AG20443 (cell line): ENCODE measurements around the gene CCL20.
"Not testable (repeated sequence)": the region's sequence is repeated elsewhere in the genome, so short reads cannot be mapped to it uniquely, and the experiment has no call there.

Source experiments
- DNase-seq: peaks from one replicate; pipeline ENCODE4 v3.0.0; 2012; ENCODE audit warnings: low spot score, mixed read lengths

Gene CCL20

DNA sequence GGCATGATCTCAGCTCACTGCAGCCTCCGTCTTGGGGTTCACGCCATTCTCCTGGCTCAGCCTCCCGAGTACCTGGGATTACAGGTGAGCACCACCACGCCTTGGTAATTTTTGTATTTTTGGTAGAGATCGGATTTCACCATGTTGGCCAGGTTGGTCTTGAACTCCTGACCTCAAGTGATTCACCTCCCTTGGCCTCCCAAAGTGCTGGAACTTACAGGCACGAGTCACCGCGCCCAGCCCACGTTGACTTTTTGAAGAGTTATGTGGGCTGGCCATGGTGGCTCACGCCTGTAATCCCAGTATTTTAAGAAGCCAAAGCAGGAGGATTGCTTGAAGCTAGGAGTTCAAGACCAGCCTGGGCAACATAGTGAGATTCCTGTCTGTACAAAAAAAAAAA is 20.8 kb downstream of the CCL20 start:
- no peak for DNase-seq

DNA sequence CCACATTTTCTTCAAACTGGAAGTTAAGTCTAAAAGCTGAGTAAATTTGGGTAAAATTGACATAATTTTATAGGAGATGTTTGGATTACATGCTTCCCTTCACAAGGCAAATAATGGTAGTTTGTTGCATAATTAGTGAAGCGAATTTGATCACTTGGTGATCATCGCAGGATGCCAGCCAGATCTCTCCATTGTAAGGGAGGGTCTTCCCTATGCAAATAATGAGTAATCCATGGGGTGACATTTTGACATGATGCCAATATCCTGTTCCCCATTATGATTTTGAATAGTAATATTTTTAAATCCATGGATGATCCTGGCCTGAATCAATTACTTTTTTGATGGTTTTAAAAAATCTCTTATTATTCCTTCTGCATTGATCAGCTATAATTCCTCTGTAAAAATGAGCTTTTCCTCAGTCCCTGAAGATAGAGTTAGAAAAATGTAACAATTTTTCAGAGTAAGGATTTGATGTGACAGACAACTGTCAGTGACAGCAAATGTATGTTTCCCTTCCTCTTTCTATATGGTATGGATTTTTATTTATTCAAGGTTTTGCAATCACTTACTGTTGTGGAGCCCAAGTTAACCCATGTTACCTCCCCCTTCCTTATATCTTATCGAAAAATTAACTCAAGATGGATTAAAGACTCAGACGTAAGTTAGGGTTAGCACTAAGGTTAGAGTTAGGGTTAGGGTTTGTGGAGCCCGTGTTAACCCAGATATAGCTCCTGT is 21.4 kb downstream of the CCL20 start:
- no peak for DNase-seq

DNA sequence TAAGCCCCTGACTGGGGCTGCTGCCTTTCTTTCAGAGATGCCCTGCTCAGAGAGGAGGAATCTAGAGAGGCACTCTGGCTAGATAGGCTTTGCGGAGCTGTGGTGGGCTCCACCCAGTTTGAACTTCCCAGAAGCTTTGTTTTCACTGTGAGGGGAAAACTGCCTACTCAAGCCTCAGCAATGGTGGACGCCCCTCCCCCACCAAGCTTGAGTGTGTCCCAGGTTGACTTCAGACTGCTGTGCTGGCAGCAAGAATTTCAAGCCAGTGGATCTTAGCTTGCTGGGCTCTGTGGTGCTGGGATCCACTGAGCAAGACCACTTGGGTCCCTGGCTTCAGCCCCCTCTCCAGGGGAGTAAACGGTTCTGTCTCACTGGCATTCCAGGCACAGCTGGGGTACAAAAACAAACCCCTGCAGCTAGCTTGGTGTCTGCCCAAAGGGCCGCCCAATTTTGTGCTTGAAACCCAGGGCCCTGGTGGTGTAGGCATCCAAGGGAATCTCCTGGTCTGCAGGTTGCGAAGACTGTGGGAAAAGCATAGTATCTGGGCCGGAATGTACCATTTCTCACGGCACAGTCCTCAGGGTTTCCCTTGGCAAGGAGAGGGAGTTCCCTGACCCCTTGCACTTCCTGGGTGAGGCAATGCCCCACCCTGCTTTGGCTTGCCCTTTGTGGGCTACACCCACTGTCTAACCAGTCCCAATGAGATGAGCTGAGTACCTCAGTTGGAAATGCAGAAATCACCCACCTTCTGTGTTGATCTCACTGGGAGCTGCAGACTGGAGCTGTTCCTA is 25.9 kb downstream of the CCL20 start:
- not testable (repeated sequence) for DNase-seq

DNA sequence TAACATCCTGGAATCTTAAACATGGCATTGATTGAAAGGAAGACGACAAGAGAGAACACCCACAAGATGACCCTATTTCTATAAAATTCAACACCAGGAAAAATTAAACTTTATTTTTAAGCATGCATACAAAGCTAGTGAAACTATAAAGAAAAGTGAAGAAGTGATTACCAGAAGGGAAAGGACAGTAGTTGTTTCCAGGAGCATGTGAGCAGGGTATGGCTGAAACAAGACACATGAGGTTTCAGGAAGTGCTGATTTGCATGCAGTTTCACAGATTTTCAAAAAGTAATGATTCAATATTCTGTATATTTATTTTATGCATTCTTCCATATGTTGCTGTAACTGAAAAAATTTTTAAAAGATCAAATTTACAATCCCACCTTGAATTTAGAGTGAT is 33.2 kb downstream of the CCL20 start:
- DNase-seq: no peak

DNA sequence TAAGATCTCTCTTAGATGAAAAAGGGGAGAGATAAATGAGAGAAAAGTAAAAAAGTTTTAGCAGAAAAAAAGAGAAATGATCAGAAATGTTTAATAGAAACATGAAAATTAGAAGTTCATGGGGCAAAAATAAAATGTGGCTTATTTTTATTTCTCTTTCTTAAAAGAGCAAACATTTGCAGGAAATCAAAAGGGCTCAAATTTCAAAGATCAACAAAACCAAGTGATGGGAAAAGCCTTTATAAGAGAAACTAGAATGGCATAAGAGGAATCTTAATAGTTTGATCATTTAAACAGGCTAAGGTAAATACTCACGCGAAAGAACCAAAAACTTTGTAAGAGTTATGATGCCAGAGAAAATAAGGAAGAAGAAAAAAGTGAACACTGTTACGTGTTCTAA is 34.5 kb downstream of the CCL20 start:
- DNase-seq: no peak

DNA sequence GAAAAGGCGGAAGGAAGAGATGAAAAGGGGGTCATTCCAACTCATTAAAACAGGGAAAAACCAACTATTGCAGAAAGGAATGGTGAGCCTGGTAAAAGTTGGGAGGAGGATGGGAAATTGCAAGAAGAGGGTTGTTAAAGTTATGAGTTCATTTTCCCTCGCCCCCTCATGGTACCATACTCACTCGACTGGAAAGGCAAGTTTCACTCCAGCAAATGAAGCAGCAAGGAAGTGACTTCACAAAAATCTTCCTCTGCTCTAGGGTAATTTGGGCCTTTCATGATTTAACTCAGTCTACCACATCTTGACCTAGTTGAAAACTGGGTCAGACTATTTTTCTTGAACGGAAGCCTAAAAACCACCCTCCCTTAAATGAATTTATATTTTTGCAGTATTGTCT is 34.9 kb downstream of the CCL20 start:
- DNase-seq: no peak

GRCh38 chr2:227849906-227850305 is 36.3 kb downstream of the CCL20 start:
- peak; percentile 75 for DNase-seq

- peak; percentile 55 for DNase-seq
These were observed 39.6 kb downstream of the CCL20 start for GRCh38 chr2:227853204-227853629.

- peak; percentile 26 for DNase-seq
These were observed 40.2 kb downstream of the CCL20 start for GRCh38 chr2:227853765-227854271.

DNA sequence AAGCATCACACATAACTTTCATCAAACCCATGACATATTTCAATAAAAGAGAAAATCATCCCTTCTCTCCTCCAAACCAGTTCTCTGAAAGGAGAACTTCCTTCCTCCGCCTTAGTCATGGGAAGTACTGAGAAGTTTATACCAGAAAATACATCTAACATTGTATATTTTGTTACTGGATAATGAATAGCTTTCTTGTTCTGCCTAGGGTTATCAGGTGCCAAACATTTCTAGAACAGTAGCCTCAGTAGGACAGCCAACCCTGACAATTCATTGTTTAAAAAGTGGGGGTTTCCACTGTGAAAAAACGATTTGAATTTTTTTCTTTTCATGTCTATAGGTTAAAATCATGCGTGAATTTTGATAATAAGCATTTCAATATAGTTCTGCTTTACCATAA is 41.8 kb downstream of the CCL20 start:
- DNase-seq: no peak

GRCh38 chr2:227856697-227857096 is 43.1 kb downstream of the CCL20 start:
- DNase-seq: no peak

GRCh38 chr2:227860221-227860641 is 46.6 kb downstream of the CCL20 start:
- DNase-seq: no peak

DNA sequence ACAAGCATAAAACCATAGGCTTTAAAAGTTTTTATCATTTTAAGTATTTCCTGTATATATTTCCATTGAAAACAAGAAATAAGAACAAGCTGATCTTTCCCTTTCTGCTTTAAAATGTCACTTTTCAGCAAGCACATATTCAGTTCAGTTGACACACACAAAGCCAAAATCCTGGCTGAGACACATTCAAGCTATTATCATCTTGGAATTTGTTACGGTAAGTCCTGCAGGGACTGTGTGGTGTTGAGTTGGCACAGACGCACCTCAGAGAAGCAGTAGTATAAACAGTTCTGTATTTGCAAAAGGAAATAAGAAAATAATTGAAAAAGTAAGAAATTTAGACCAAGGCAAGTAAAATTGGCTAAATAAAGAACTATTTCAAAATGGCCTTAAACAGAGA is 47.4 kb downstream of the CCL20 start:
- no peak for DNase-seq

DNA sequence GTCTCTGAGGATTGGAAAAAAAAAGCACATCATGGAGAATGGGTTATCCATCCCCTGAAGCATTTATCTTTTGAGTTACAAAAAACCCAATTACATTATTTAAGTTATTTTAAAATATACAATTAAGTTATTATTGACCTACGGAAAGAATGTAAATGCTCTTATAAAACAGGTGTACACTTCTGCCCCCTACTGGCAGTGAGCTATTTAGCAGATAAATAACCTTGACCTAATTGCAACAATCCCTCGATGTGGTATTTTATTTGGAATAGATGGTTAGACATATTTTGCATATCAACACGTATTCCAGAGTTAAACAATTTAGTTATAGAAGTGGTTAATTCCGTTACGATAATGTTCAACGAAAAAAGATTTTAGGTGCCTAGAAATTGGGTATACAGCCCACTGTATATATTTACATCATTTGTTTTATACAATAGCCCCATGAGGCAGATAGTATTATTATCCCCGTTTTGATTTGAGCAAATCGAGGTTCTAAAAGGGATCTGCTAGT is 48.6 kb downstream of the CCL20 start:
- DNase-seq: no peak

DNA sequence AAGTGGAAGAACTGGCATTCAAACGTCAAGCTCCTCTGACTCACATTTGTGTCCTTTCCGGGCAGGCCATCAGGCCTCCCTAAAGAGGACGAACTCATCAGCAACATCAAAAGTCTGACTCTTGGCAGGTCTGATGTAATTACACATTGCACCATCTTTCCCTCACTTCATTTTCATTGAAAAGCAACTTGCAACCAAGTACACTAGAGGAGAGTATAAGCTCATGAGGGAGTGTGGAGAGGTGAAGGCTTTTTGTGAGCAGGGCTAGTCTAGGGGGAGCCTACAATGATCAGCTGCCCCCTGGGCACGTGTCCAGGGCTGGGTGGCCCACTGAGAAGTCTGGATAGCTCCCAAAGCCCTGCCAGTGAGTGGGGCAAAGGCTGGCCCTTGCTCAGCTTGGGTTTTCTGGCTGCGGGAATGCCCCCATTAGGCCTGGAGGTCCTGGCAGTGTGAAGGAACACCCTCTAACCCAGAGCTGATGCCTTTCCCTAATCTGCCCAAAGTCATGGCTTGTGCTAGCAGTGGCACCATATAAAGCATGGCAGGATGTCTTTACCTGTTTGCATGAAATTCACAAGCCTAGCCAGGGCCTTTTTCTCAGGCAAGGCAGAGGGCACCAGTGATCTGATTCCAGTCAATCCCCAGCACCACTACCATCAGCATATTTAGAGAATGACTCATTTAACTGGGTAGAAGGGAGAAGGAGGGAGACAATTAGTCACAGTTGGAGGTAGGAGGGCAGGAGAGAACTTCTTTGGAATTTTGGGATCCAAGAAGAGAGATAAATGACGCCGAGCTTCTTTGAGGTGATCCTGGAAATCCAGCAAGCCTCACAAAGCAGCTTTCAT is 49.3 kb downstream of the CCL20 start:
- peak; percentile 70 for DNase-seq

GRCh38 chr2:227864161-227864756 is 50.6 kb downstream of the CCL20 start:
- peak; percentile 30 for DNase-seq

DNA sequence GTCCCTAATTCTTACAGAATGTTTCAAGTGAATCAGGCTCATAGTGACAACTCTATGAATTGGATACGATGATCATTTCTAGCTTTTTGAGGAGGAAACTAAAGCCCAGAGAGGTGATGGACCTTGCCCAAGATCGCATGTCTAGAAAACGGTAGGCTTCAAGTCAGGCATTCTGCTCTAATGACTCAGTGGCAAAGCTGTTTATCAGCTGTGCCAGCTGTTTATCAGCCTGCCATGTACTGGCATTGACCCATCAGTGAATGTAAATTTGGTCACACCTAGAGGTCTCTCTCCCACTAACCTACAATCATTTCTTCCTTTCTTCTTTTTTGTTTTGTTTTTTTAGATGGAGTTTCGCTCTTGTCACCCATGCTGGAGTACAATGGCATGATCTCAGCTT is 51.6 kb downstream of the CCL20 start:
- no peak for DNase-seq
